GM12872 (cell line): Measurements from ENCODE around the gene DMRTA1.

Experiments used
- CTCF ChIP-seq: IDR thresholded peaks from 3 replicates; pipeline ENCODE4 v1.5.1; 2011; ENCODE audit warnings: low read depth, mild to moderate bottlenecking, low read length, moderate library complexity; ENCODE audit not compliant: insufficient read depth

DMRTA1 gene

GRCh38 chr9:22481566-22481965, 34.9 kb downstream of the DMRTA1 start:
- TF ChIP-seq CTCF = no peak

- TF ChIP-seq CTCF = no peak
These were observed 37.0 kb downstream of the DMRTA1 start for GRCh38 chr9:22483528-22484070.
